ENCODE data around the gene SERPINB5.
A peak's percentile ranks its signal among the peaks of the same experiment; 100 is the strongest.

Gene SERPINB5

GRCh38 chr18:63465059-63465458 lies 11.7 kb upstream of the SERPINB5 start:
- H3K4me3 ChIP-seq (ENCODE audit: low read depth, low read length): no peak overlapping the region
- no peak for DNase-seq (ENCODE audit: low read depth)
- no peak for TF ChIP-seq MAX (IDR thresholded peaks at IDR 0.05; ENCODE audit: low read depth, low read length)
- no peak for TF ChIP-seq POLR2A (IDR thresholded peaks at IDR 0.05; ENCODE audit: extremely low read depth, insufficient read length)
- no peak for TF ChIP-seq CTCF (IDR thresholded peaks at IDR 0.05; ENCODE audit: low read depth, low read length)

GRCh38 chr18:63467699-63468098 lies 9.1 kb upstream of the SERPINB5 start:
- no peak for TF ChIP-seq CTCF (IDR thresholded peaks at IDR 0.05; ENCODE audit: low read depth, low read length)
- TF ChIP-seq MYC (IDR thresholded peaks at IDR 0.05; ENCODE audit: low read depth, low read length): no peak
- no peak for TF ChIP-seq POLR2A (IDR thresholded peaks at IDR 0.05; ENCODE audit: extremely low read depth, insufficient read length)
- TF ChIP-seq MAX (IDR thresholded peaks at IDR 0.05; ENCODE audit: low read depth, low read length): no peak
- no peak for DNase-seq (ENCODE audit: low read depth)
- H3K4me3 ChIP-seq (ENCODE audit: low read depth, low read length): no peak overlapping the region

GRCh38 chr18:63468575-63468974 lies 8.2 kb upstream of the SERPINB5 start:
- no peak for TF ChIP-seq MAX (IDR thresholded peaks at IDR 0.05; ENCODE audit: low read depth, low read length)

GRCh38 chr18:63470751-63471150 lies 6.0 kb upstream of the SERPINB5 start:
- peak; percentile 29 for DNase-seq (ENCODE audit: low read depth)
- TF ChIP-seq CTCF (IDR thresholded peaks at IDR 0.05; ENCODE audit: low read depth, low read length): no peak
- TF ChIP-seq MYC (IDR thresholded peaks at IDR 0.05; ENCODE audit: low read depth, low read length): no peak
- no peak for TF ChIP-seq POLR2A (IDR thresholded peaks at IDR 0.05; ENCODE audit: extremely low read depth, insufficient read length)
- no peak for TF ChIP-seq MAX (IDR thresholded peaks at IDR 0.05; ENCODE audit: low read depth, low read length)
- H3K4me3 ChIP-seq (ENCODE audit: low read depth, low read length): no peak overlapping the region

More at GRCh38 chr18:63468575-63468974, 8.2 kb upstream of the SERPINB5 start:
- H3K4me3 ChIP-seq (ENCODE audit: low read depth, low read length): no peak overlapping the region
- no peak for DNase-seq (ENCODE audit: low read depth)

GRCh38 chr18:63472380-63472779 lies 4.4 kb upstream of the SERPINB5 start:
- TF ChIP-seq MYC (IDR thresholded peaks at IDR 0.05; ENCODE audit: low read depth, low read length) (no peak), MAX (IDR thresholded peaks at IDR 0.05; ENCODE audit: low read depth, low read length) (no peak), POLR2A (IDR thresholded peaks at IDR 0.05; ENCODE audit: extremely low read depth, insufficient read length) (no peak), CTCF (IDR thresholded peaks at IDR 0.05; ENCODE audit: low read depth, low read length) (no peak)
- DNase-seq (ENCODE audit: low read depth): no peak
- H3K4me3 ChIP-seq (ENCODE audit: low read depth, low read length): no peak overlapping the region

GRCh38 chr18:63477200-63477599 lies 442 bp downstream of the SERPINB5 start:
- H3K4me3 ChIP-seq (ENCODE audit: low read depth, low read length): no peak overlapping the region
- no peak for TF ChIP-seq CTCF (IDR thresholded peaks at IDR 0.05; ENCODE audit: low read depth, low read length)
- TF ChIP-seq POLR2A (IDR thresholded peaks at IDR 0.05; ENCODE audit: extremely low read depth, insufficient read length): no peak
- DNase-seq (ENCODE audit: low read depth): no peak
